Fibroblast of skin of right quadriceps (primary cell): ENCODE measurements around the gene ALKBH6.
"Not testable (repeated sequence)": the region's sequence is repeated elsewhere in the genome, so short reads cannot be mapped to it uniquely, and the experiment has no call there.

ENCODE experiments used
- DNase-seq: peaks from one replicate; pipeline ENCODE4 v3.0.0-alpha.2; 2013

Gene ALKBH6

GRCh38 chr19:35992907-35993765 is 20.9 kb downstream of the ALKBH6 start:
- no peak for DNase-seq

- no peak for DNase-seq
These were observed 22.1 kb downstream of the ALKBH6 start for GRCh38 chr19:35991731-35992450.

- no peak for DNase-seq
These were observed 23.0 kb downstream of the ALKBH6 start for GRCh38 chr19:35990771-35991730.

GRCh38 chr19:35990156-35990555 is 23.9 kb downstream of the ALKBH6 start:
- DNase-seq = no peak

GRCh38 chr19:35988824-35989223 is 25.2 kb downstream of the ALKBH6 start:
- no peak for DNase-seq

- no peak for DNase-seq
These were observed 26.5 kb downstream of the ALKBH6 start for GRCh38 chr19:35987571-35987896.

GRCh38 chr19:35986664-35987570 is 27.1 kb downstream of the ALKBH6 start:
- DNase-seq = no peak

- no peak for DNase-seq
These were observed 27.9 kb downstream of the ALKBH6 start for GRCh38 chr19:35986111-35986510.

- no peak for DNase-seq
These were observed 30.8 kb downstream of the ALKBH6 start for GRCh38 chr19:35983177-35983576.

- not testable (repeated sequence) for DNase-seq
These were observed 33.0 kb downstream of the ALKBH6 start for GRCh38 chr19:35980997-35981396.

- no peak for DNase-seq
These were observed 35.1 kb downstream of the ALKBH6 start for GRCh38 chr19:35978832-35979365.

- no peak for DNase-seq
These were observed 35.7 kb downstream of the ALKBH6 start for GRCh38 chr19:35978271-35978670.

- DNase-seq = no peak
These were observed 36.4 kb downstream of the ALKBH6 start for GRCh38 chr19:35977446-35978222.

- DNase-seq = no peak
These were observed 38.3 kb downstream of the ALKBH6 start for GRCh38 chr19:35975608-35976214.

GRCh38 chr19:35973487-35973886 is 40.5 kb downstream of the ALKBH6 start:
- DNase-seq = no peak

GRCh38 chr19:35966771-35967170 is 47.2 kb downstream of the ALKBH6 start:
- no peak for DNase-seq

GRCh38 chr19:35963514-35963913 is 50.5 kb downstream of the ALKBH6 start:
- DNase-seq = peak; percentile 49

GRCh38 chr19:35960432-35960972 is 53.5 kb downstream of the ALKBH6 start:
- no peak for DNase-seq

- DNase-seq = no peak
These were observed 54.1 kb downstream of the ALKBH6 start for GRCh38 chr19:35959968-35960320.
